HCT116 (cell line): Measurements from ENCODE around the gene SDF4. TPM values are rescaled to one million over a fixed set of nuclear protein-coding genes. Genes with fewer than 3 reads are reported as not detected.

Source experiments
- ATAC-seq: fragments of 200-7000 bp; cut with Tn5 transposase; 2 replicates; pipeline ENCODE4 v1.9.1; 2020; ENCODE audit warnings: mild to moderate bottlenecking, moderate library complexity
- BruUV-seq: library from RNA; stranded (reverse); fragments of 400-500 nt; replicated peaks from 2 replicates; lab custom pipeline; 2021; lab: Mats Ljungman, UMichigan
- CTCF ChIA-PET: fragments of 300-600 bp; sonication (Branson Sonifier 250); formaldehyde crosslinking; loops from one replicate; lab custom pipeline; 2021; ENCODE audit warnings: antibody characterized with exemption; lab: Charles Lee
- POLR2A ChIA-PET: fragments of 300-600, 350-600 bp; sonication (Branson Sonifier 250); formaldehyde crosslinking; loops from one replicate; lab custom pipeline; 2021; ENCODE audit warnings: antibody characterized with exemption; lab: Charles Lee
- RAD21 ChIA-PET, 2 experiments: fragments of 300-600 bp; sonication (Branson Sonifier 250); formaldehyde crosslinking; loops; one replicate each; lab custom pipeline; 2023; ENCODE audit warnings: low total read pairs in 2 of 2; ENCODE audit not compliant: uncharacterized antibody in 2 of 2, unreplicated experiment in 2 of 2, low non-redundant PET in 1 of 2; lab: Charles Lee
- DNase-seq: peaks from one replicate; pipeline ENCODE4 v3.0.0-alpha.2; 2010; ENCODE audit warnings: low read depth, low spot score
- H2AFZ ChIP-seq: fragments of 200-600 bp; shearing (Covaris generic), sonication (generic); 2 replicates; pipeline ENCODE4 v1.6.1; 2017; ENCODE audit warnings: low read depth, mixed run types, mixed read lengths, antibody characterized with exemption, low read length; ENCODE audit not compliant: poor library complexity, severe bottlenecking
- H3K27ac ChIP-seq: 2 replicates; pipeline ENCODE4 v1.5.1; 2012; ENCODE audit warnings: low read depth, low read length
- H3K27me3 ChIP-seq: fragments of 200-600 bp; sonication (generic); 2 replicates; pipeline ENCODE4 v1.6.1; 2016; ENCODE audit warnings: mixed run types, low read length, mixed read lengths; ENCODE audit not compliant: insufficient read depth
- H3K36me3 ChIP-seq, 2 experiments: fragments of 200-500 bp in 1 of 2; fragments of 200-600 bp in 1 of 2; sonication (Bioruptor generic) in 1 of 2; sonication (generic) in 1 of 2; 2 replicates each; pipeline versions ENCODE4 v1.5.1 to v1.6.1; 2014 to 2016; ENCODE audit warnings: low read length in 2 of 2, inconsistent platforms in 1 of 2, mixed read lengths in 1 of 2, mixed run types in 1 of 2; ENCODE audit not compliant: insufficient read depth in 2 of 2, control insufficient read depth in 1 of 2
- H3K4me1 ChIP-seq, 2 experiments: fragments of 200-600 bp in 1 of 2; sonication (generic) in 1 of 2; 2 replicates each; pipeline versions ENCODE4 v1.5.1 to v1.6.1; 2012 to 2017; ENCODE audit warnings: low read length in 2 of 2, inconsistent platforms in 1 of 2, mild to moderate bottlenecking in 1 of 2, mixed read lengths in 1 of 2, mixed run types in 1 of 2, moderate library complexity in 1 of 2; ENCODE audit not compliant: insufficient read depth in 2 of 2, control insufficient read depth in 1 of 2
- H3K4me2 ChIP-seq: fragments of 200-600 bp; sonication (generic); 2 replicates; pipeline ENCODE4 v1.6.1; 2017; ENCODE audit warnings: mixed run types, low read length, mixed read lengths
- H3K4me3 ChIP-seq, 2 experiments: fragments of 200-600 bp in 1 of 2; sonication (generic) in 1 of 2; replicated peaks in 1 of 2; 2 replicates each; pipeline ENCODE4 v1.5.1; 2011 to 2016; ENCODE audit warnings: low read length in 2 of 2, control low read depth in 1 of 2, low read depth in 1 of 2, mild to moderate bottlenecking in 1 of 2, mixed read lengths in 1 of 2, mixed run types in 1 of 2
- H3K79me2 ChIP-seq: fragments of 200-600 bp; sonication (generic); 2 replicates; pipeline ENCODE4 v1.6.1; 2017; ENCODE audit warnings: mild to moderate bottlenecking, mixed run types, low read length, moderate library complexity, mixed read lengths; ENCODE audit not compliant: insufficient read depth
- H3K9ac ChIP-seq: fragments of 200-600 bp; sonication (generic); 2 replicates; pipeline ENCODE4 v1.6.1; 2016; ENCODE audit warnings: low read length, mixed read lengths
- H3K9me2 ChIP-seq: fragments of 200-600 bp; sonication (generic), shearing (Covaris generic); 2 replicates; pipeline ENCODE4 v1.6.1; 2017; ENCODE audit warnings: mixed run types, mild to moderate bottlenecking, moderate library complexity; ENCODE audit not compliant: insufficient read depth
- H3K9me3 ChIP-seq, 2 experiments: fragments of 200-500 bp in 1 of 2; fragments of 200-600 bp in 1 of 2; sonication (Bioruptor generic) in 1 of 2; sonication (generic) in 1 of 2; 2 replicates each; pipeline ENCODE4 v1.6.1; 2014 to 2017; ENCODE audit warnings: low read length in 2 of 2, mixed read lengths in 2 of 2, inconsistent platforms in 1 of 2, low read depth in 1 of 2, mild to moderate bottlenecking in 1 of 2, mixed run types in 1 of 2, moderate library complexity in 1 of 2; ENCODE audit not compliant: control insufficient read depth in 1 of 2, insufficient read depth in 1 of 2
- H4K20me1 ChIP-seq: fragments of 200-600 bp; sonication (generic), shearing (Covaris generic); 2 replicates; pipeline ENCODE4 v1.6.1; 2017; ENCODE audit warnings: mixed run types, mild to moderate bottlenecking, moderate library complexity; ENCODE audit not compliant: insufficient read depth
- CBX3 ChIP-seq: IDR thresholded peaks from 2 replicates; pipeline ENCODE4 v1.6.1; 2012; ENCODE audit warnings: low read depth
- CEBPB ChIP-seq: IDR thresholded peaks from 2 replicates; pipeline ENCODE4 v1.6.1; 2012; ENCODE audit warnings: low read depth
- EGR1 ChIP-seq: IDR thresholded peaks from 2 replicates; pipeline ENCODE4 v1.6.1; 2012; ENCODE audit warnings: low read depth
- ELF1 ChIP-seq: IDR thresholded peaks from 2 replicates; pipeline ENCODE4 v1.6.1; 2012; ENCODE audit warnings: low read depth, borderline replicate concordance
- EZH2 ChIP-seq: fragments of 200-600 bp; sonication (generic); IDR thresholded peaks from 2 replicates; pipeline ENCODE4 v1.6.1; 2017; ENCODE audit warnings: antibody characterized with exemption, mixed run types
- EZH2phosphoT487 ChIP-seq: fragments of 200-600 bp; IDR thresholded peaks from 2 replicates; pipeline ENCODE4 v1.6.1; 2018; ENCODE audit warnings: antibody characterized with exemption, borderline replicate concordance
- POLR2A ChIP-seq: IDR thresholded peaks from 2 replicates; pipeline ENCODE4 v1.7.0; 2011; ENCODE audit warnings: borderline replicate concordance; ENCODE audit not compliant: insufficient read depth, insufficient read length; ENCODE audit errors: extremely low read depth
- POLR2AphosphoS5 ChIP-seq: IDR thresholded peaks from 2 replicates; pipeline ENCODE4 v1.6.1; 2011; ENCODE audit warnings: mild to moderate bottlenecking, low read depth, low read length, moderate library complexity
- RAD21 ChIP-seq: IDR thresholded peaks from 2 replicates; pipeline ENCODE4 v1.6.1; 2012; ENCODE audit warnings: low read depth, mild to moderate bottlenecking
- SP1 ChIP-seq: IDR thresholded peaks from 2 replicates; pipeline ENCODE4 v1.6.1; 2012; ENCODE audit warnings: low read depth
- TCF7L2 ChIP-seq: IDR thresholded peaks from 2 replicates; pipeline ENCODE4 v1.7.0; 2011; ENCODE audit warnings: borderline replicate concordance, inconsistent platforms; ENCODE audit not compliant: insufficient read depth, insufficient read length; ENCODE audit errors: extremely low read depth
- ZFX ChIP-seq: fragments of 450-650 bp; IDR thresholded peaks from 2 replicates; pipeline ENCODE4 v1.6.1; 2017
- ZNF274 ChIP-seq: fragments of 200-500 bp; sonication (Bioruptor generic); IDR thresholded peaks from 2 replicates; pipeline ENCODE4 v1.6.1; 2014; ENCODE audit warnings: mild to moderate bottlenecking, low read depth, low read length, inconsistent platforms
- intact Hi-C: fragments of 100-400 bp; cut with micrococcal nuclease; formaldehyde crosslinking; loops from 2 replicates; pipeline ENCODE4 v1.10.0; 2022
- total RNA-seq: library from RNA; stranded (reverse); gene quantifications from one replicate; pipeline ENCODE4 v1.2.1, GENCODE V29; 2021; ENCODE audit not compliant: unreplicated experiment
- TF ChIP-seq, protein P1 (sequence below): IDR thresholded peaks from 2 replicates; pipeline ENCODE4 v1.6.1; 2012

The SDF4 gene
- total RNA-seq, 1 experiment from 2014 or later: 133 TPM

DNA sequence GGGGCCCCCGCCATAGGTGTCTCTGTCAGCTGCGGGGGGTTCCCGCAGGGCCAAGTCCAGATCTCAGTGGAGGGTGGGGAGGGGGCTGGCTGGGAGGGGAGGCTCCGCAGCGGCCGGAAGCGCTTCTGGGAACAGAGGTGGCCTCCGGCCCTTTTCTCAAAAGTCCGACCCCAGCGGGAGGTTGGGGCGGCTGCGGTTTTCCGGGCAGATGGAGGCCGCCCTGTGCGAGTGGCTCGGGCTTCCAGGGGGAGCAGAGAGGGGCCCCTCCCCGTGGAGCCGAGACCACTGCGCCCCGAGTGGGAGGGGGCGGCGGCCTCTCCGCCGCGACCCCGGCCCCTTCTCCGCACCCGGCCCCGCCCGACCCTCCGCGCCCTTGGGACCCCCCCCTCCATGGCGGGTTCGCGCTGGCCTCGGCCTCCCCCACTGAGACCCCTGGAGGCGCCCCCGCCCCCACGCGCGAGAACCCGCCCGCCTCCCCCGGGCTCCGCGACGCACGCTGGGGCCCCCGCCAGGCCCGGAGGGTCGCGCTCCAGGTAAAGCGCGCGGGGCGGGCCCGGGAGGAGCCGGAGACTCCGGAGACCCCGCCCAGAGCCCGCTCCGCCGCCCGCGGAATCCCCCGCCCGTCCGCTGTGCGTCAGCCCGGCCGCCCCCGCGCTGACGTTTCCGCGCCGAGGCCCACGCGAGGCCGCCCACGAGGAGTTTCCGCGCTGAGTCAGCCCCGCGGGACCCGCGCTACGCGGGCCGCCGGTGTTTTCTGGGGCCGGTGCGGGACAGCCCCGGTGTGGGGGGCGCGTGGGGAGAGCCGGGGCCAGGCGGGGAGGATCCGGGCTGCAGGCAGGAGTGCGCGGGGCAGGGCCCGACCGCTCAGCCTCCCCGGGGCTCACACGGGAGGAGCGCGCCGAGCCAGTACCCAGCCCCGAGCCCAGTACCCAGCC, 30.7 kb downstream of the SDF4 start:
- TF ChIP-seq EZH2phosphoT487 (no peak), POLR2AphosphoS5 (peak; percentile 56), SP1 (no peak), TCF7L2 (no peak), CEBPB (no peak), RAD21 (no peak), ELF1 (no peak), EZH2 (no peak), ZFX (no peak), CBX3 (no peak), ZNF274 (no peak), POLR2A (no peak), EGR1 (peak; percentile 97)
- TF ChIP-seq, protein P1, sequence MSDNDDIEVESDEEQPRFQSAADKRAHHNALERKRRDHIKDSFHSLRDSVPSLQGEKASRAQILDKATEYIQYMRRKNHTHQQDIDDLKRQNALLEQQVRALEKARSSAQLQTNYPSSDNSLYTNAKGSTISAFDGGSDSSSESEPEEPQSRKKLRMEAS: no peak
- no peaks in the 10 kb centered on the region for H3K9me3 ChIP-seq
- no peaks in the 10 kb centered on the region for H3K9me2 ChIP-seq
- ChIA-PET POLR2A (no interaction called here), CTCF (no interaction called here), RAD21 (interaction anchor here in 1 of 2 experiments (0.6 kb wide), 1 partner anchor 32 kb away, joined by 3 read pairs; no protein-coding TSS in a partner anchor)
- ATAC-seq (peak; percentile 65), DNase-seq (no peak)
- H3K36me3 ChIP-seq: no peaks in the 10 kb centered on the region
- peak overlapping the region; percentile 19 to 56 for H3K4me3 ChIP-seq
- H3K27me3 ChIP-seq: no peaks in the 10 kb centered on the region
- no peaks in the 10 kb centered on the region for H4K20me1 ChIP-seq
- peaks cover 5 to 14% of the 10 kb centered on the region in 2 experiments; a peak in 3 of 4 replicates for H3K4me1 ChIP-seq
- no TSS peak for BruUV-seq
- no peak overlapping the region for H2AFZ ChIP-seq
- peaks cover 8% of the 10 kb centered on the region; the same call in 1 of the 2 replicates for H3K79me2 ChIP-seq
- peak overlapping the region; percentile 77 for H3K4me2 ChIP-seq
- H3K9ac ChIP-seq: peak overlapping the region; percentile 62
- intact Hi-C loops: no loop called here
- peak overlapping the region; percentile 19; the same call in 1 of the 2 replicates for H3K27ac ChIP-seq
